Fibroblast of skin of right quadriceps (primary cell): ENCODE results near the gene ZNF630.
"Not testable (repeated sequence)": the region's sequence is repeated elsewhere in the genome, so short reads cannot be mapped to it uniquely, and the experiment has no call there.

Experiments used
- DNase-seq: peaks from one replicate; pipeline ENCODE4 v3.0.0-alpha.2; 2013

ZNF630 gene

DNA sequence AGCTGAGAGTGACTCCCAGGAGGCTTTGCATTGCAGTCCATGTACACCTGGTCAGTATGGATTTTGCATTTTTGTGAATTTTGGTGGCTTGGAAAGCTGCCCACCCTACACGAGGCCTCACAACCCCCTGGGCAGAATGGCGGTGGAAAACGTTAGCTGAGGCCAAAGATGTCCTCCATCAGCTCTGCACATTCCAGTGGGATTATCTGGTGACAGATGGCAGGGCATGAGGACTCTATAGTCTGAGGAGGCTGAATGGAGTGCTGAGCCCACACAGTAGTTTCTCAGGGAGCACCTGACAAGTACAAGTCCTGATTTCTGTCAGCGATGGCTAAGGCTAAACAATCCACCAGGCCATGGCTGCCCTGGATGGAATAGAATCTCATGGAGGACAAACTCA, 43.9 kb downstream of the ZNF630 start:
- DNase-seq = not testable (repeated sequence)

DNA sequence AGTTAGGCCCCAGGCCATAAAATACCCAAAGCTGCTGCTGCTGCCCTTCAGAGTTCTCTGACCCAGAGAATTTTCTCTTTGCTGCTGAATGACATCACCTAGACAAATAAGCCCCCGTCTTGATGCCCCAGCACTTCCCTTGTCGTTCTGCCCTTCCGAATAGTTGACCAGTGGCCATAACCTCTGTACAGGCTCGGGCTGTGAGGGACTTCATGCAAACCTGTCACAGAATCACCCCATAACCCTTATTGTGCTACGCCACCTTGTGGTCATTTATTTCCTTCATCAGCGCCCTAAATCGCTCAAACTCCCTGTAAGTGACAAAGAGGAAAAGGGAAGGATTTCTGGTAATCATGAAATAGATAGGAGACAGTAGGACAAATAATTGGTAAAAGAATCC, 45.9 kb downstream of the ZNF630 start:
- DNase-seq = peak; percentile 46

DNA sequence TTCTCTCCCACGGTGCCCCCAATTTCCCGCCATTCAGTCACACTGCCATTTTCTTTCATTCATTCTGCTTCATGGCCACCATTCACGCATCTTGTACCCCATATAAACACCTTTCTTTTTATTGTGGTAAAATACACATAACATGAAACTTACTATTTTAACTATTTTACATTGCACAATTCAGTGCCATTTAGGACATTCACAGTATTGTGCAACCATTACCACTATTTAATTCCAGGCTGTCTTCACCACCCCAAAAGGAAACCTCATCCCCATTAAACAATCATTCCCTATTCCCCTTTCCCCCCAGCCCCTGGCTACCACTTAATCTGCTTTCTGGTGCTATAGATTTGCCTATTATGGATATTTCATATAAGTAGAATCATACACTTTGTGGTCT, 48.7 kb downstream of the ZNF630 start:
- no peak for DNase-seq

DNA sequence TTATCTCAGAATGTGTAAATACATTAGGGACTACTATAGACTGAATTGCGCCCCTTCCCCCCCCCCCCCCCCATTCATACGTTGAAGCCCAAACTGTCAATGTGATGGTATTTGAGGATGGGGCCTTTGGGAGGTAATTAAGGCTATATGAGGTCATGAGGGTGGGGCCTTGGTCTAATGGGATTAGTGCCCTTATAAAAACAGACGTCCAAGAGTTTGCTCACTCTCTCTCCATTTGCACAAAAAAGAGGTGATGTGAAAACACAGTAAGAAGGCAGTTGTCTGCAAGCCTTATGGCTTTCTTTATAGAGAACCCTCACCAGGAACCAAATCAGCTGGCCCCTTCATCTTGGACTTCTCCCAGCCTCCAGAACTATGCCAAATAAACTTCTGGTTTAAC, 49.3 kb downstream of the ZNF630 start:
- DNase-seq = no peak

DNA sequence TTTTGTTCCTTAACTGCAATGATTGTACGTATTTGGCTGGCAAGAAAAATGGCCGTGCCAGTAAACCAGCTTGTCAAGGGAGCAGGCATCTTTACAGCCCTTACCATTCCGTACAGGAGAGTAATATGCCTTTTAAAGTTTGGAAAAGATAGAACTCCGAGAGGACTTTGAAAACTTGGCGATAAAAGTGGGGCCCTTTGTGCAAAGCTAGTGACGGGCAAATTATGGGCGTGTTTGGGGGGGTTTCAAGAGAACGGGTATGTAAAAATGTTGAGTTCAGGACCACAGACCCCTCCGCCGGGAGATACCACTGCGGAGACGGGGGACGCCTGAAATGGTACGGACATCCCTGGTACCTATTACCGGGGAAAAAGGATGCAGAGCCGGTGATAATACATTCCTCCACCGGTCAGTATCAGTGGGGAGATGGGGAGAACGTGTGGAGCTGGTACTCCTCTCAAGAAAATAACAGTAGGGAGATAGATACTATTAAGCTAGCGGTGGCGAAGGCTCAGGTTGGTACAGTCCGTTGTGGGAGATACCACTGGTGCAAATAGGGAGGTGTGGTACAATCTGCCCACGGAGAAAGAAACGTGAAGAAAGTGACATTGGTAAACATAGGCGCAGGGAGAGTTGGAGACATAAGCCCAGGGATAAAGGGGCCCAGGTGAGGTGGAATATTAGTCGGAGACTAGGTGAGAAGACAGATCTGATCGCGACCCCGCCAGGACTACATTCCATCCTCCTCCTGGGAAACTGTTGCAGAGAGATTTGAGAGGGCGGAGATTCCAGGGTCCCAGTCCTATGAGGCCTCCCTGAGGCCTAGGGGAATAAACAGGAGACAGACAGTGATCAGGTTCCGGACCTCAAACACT, 50.2 kb downstream of the ZNF630 start:
- peak; percentile 86 for DNase-seq

DNA sequence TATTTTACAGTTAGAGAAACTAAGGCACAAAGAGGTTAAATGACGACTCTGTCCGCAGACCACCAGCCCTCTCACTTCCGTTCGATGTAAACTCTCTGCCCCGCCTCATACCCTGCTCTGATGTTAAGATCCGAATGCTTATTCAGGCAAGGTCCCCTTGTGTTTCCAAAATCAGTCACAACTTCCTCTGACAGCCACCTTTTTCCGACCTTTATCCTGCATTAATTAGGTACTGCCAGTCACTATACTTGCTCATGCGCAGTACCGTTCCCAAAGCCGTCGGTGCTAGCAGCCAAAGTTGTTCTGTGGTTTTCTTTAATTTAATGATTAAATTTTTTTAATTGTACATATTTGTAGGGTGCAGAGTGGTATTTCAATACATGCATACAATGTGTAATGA, 51.0 kb downstream of the ZNF630 start:
- not testable (repeated sequence) for DNase-seq

DNA sequence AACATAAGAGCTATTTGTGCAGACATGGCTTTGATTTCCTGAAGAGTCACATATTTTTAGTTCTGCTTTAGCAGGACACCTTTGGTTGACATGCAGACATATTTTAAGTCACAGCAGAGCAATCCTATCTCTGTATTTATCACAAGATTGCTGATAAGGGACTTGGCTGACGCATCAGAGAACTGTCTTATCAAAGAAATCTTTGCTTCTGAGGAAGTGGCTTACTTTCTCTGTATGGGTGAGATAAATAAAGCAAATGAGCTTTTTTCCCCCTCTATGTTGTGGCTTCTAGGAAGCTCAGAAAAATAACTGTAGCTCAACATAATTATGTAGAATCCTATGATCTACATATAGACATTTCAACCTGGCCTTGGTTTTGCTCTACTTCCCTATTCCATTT, 51.5 kb downstream of the ZNF630 start:
- DNase-seq = not testable (repeated sequence)

DNA sequence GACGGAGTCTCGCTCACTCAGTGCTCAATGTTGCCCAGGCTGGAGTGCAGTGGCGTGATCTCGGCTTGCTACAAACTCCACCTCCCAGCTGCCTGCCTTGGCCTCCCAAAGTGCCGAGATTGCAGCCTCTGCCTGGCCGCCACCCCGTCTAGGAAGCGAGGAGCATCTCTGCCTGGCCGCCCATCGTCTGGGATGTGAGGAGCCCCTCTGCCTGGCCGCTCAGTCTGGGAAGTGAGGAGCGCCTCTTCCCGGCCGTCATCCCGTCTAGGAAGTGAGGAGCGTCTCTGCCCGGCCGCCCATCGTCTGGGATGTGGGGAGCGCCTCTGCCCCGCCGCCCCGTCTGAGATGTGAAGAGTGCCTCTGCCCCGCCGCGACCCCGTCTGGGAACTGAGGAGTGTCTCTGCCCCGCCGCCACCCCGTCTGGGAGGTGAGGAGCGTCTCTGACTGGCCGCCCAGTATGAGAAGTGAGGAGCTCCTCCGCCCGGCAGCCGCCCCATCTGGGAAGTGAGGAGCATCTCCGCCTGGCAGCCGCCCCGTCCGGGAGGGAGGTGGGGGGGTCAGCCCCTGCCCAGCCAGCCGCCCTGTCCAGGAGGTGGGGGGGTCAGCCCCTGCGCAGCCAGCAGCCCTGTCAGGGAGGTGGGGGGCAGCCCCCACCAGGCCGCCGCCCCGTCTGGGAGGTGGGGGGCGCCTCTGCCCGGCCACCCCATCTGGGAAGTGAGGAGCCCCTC, 54.7 kb downstream of the ZNF630 start:
- not testable (repeated sequence) for DNase-seq

DNA sequence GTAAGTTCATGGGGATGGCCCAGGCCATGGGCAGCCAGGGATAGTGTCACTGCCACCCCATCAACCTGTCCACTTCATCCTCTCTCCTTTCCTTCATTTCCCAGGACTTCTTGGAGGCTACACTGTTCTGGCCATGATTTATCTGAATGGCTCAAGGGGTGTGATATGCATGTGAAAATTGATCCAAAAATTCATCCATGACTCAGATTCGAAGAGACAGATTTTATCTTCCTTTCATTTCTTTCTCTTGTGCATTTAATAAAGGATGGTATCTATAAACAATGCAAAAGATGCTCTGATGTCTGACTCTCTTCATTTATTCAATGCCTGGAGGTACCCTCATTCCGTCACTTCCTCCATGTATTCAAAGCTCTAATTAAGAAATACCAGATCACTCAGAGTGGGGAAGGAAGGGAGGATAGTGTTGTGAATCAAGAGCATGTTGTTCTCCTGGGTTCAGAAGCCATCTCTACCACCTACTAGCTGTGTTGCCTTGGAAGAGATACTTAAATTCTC, 61.9 kb downstream of the ZNF630 start:
- not testable (repeated sequence) for DNase-seq
